Measurements from ENCODE around the gene ANKRD29.
"Not testable (repeated sequence)": the region's sequence is repeated elsewhere in the genome, so short reads cannot be mapped to it uniquely, and the experiment has no call there.

- not testable (repeated sequence) for TF ChIP-seq SCRT2 (tag by site-specific recombination; IDR thresholded peaks at IDR 0.05); ZNF16 (tag by site-specific recombination; IDR thresholded peaks at IDR 0.05; ENCODE audit: low read depth)
- TF ChIP-seq, protein P1, sequence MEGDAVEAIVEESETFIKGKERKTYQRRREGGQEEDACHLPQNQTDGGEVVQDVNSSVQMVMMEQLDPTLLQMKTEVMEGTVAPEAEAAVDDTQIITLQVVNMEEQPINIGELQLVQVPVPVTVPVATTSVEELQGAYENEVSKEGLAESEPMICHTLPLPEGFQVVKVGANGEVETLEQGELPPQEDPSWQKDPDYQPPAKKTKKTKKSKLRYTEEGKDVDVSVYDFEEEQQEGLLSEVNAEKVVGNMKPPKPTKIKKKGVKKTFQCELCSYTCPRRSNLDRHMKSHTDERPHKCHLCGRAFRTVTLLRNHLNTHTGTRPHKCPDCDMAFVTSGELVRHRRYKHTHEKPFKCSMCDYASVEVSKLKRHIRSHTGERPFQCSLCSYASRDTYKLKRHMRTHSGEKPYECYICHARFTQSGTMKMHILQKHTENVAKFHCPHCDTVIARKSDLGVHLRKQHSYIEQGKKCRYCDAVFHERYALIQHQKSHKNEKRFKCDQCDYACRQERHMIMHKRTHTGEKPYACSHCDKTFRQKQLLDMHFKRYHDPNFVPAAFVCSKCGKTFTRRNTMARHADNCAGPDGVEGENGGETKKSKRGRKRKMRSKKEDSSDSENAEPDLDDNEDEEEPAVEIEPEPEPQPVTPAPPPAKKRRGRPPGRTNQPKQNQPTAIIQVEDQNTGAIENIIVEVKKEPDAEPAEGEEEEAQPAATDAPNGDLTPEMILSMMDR (tag by site-specific recombination; IDR thresholded peaks at IDR 0.05), result not testable (repeated sequence)
Observed at GRCh38 chr18:23577521-23577920, 85.2 kb downstream of the ANKRD29 start.

Measured in HEK293 (cell line).